ENCODE measurements around the gene UGT2A3.

GRCh38 chr4:68960294-68961163 lies 8.9 kb upstream of the UGT2A3 start:
- no peak for TF ChIP-seq TAF1 (IDR thresholded peaks at IDR 0.05; ENCODE audit: borderline replicate concordance, low read depth, low read length)
- TF ChIP-seq POLR2AphosphoS5 (IDR thresholded peaks at IDR 0.05; ENCODE audit: low read depth, low read length) = no peak
- TF ChIP-seq POLR2A (IDR thresholded peaks at IDR 0.05; ENCODE audit: low read depth, low read length) = no peak

All from GM12892 (cell line).